HG03095 (cell line): ENCODE results near the gene KRTDAP.
"Not testable (repeated sequence)": the region's sequence is repeated elsewhere in the genome, so short reads cannot be mapped to it uniquely, and the experiment has no call there.

Experiments used
- ATAC-seq: cut with Tn5 transposase; IDR thresholded peaks from one replicate; pipeline ENCODE4 v1.9.1; 2021; ENCODE audit warnings: moderate library complexity; ENCODE audit not compliant: unreplicated experiment

Gene KRTDAP

DNA sequence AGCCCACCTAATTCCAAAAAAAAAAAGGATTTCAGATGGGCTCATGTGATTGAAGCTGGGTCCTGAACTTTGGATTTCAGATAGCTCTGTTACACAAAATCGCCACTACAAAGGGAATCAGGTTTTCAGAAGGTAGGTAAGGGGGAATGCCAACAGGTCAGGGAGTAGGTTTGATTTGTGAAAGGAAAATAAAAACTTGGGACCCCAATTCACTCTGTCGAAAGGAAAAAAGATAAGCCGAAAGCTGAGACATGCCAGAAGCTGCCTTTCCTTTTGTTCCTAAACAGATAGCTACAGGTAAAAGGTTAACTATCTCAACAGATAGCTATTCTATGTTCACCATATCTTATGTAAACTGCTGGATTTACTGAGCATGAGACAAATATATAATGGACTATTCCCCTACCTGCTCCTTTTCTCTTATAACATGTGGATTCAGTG is 4.0 kb downstream of the KRTDAP start:
- ATAC-seq, result no peak

DNA sequence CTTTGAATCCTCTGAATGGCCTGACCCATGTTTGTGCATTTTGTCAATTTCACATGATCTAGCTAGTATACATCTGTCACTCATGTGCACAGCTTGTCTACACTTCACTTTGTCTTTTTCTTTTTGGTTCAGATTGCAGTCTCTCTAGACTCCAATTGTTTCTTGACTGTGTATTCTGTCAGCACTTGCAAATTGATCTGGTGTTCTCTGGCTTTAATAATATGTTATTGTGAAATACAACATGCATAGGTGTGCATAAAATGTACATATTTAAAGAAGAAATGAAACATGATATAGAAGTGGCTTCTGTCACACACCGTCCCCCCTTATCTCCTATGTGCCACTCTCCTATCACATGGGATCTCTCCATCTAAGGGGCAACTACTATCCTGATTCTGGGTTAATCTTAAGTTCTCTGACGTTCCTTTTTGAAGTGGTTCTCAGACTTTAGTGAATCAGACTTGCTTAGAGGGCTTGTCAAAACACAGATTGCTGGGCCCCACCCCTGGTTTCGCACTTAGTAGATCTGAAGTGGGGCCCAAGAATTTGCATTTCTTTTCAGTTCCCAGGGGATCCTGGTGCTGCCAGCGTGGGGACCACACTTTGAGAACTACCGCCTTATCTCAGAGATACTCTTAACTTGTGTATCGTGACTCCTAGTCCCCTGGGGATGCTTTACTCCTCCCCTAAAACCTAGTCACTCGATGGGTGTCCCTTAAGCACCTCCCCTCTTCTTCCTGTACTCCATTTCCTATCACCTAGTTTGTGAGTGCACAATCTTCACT is 5.8 kb downstream of the KRTDAP start:
- peak; percentile 84 for ATAC-seq

DNA sequence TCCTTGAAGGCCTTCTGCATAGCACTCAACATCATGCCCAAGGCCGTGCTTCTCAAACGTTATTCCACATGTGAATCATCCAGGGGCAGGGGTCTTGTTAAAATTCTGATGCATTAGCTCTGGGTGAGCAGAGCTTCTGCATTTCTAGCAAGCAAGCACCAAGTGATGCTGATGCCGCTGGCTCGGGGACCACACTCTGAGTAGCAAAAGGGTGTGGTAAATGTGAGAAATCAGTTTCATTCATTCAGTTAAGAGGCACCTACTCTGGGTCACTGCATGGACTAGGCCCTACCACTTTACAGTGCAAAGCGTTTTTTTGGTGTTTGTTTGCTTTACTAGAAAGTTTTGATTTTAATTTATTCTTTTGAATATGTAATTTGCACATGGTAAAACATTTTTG is 7.2 kb downstream of the KRTDAP start:
- no peak for ATAC-seq

DNA sequence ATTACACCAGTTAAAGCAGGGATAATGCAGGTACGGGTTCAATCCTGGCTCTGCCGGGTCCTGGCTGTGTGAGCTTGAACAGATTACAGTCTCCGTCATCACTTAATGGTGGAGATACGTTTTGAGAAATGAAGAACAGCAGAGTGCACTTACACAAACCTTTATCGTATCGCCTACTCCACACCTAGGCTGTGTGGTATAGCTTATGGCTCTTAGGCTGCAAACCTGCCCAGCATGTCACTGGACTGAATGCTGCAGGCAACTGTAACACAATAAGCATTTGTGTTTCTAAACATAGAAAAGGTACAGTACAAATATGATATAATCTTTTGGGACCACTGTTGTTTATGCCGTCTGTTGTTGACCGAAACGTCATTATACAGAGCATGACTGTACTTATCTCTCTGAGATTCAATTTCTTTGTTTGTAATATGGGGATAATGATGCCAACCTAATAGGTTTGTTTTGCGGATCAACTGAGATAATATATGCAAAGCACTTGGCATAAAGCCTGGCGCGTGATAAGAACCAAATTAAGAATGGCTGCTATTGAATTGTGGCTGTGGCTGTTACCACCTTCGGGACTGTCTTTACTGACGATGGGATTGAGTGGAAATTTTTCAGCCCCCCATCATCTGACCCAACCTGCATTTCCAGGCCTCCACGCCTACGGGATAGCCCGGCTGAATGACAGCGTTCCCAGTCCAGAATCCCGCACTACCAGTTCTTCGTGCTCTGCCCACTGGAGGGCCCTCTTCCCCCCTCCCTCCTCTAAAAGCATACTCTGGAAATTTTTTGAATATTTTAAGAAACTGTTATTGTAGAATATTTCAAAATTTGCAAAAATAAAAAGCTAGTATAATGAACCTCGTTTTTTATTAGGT is 11.2 kb downstream of the KRTDAP start:
- ATAC-seq, result no peak

DNA sequence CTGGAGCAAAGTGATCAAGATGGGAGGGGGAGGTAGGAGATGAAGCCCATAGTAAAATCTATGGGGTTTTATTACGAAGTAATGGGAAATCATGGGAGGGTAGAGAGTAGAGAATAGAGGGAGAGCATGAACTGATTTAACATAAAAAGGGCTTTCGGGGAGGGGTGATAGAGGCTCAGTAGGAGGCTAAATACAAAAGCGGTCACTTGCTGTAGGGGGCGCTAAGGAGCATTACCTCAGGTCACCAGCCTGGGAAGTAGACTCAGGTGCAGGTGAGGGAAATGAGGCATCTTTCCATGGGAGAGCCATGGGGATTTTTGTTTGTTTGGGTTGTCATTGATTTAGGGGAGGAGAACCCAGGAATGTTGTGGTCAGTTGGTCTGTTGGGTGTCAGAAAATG is 14.1 kb downstream of the KRTDAP start:
- ATAC-seq, result no peak

DNA sequence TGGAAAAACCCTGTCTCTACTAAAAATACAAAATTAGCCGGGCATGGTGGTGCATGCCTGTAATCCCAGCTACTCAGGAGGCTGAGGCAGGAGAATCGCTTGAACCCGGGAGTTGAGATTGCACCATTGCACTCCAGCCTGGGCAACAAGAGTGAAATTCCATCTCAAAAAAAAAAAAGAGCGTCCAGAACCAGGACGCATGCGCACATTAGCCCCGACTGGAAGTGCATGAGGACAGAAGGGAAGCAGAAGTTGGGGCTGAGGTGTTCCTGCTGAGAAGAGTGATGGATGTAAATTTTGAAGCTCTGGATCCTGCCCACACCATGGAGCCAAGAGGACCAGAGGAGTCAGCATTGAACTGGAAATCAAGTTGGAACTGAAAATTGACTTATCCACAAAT is 15.7 kb downstream of the KRTDAP start:
- not testable (repeated sequence) for ATAC-seq

DNA sequence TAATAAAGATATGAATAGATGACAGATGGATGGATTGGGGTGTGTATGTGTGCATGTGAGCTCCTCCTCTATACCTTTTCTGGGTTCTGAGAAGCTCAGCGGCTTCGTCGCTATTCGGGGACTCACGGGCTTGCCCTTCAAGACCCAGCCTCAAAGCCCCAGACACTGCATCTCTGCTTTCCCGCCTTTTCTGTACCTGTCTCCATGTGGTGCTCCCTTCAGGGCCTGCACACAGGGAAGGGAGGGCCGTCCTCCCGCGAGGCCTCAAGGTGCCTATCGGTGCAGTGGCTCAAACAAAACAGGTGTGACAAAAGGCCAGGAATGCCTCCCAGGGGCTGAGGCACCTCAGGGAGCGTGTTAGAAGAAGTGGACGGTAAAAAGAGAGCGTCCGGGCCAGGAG is 16.2 kb downstream of the KRTDAP start:
- no peak for ATAC-seq

DNA sequence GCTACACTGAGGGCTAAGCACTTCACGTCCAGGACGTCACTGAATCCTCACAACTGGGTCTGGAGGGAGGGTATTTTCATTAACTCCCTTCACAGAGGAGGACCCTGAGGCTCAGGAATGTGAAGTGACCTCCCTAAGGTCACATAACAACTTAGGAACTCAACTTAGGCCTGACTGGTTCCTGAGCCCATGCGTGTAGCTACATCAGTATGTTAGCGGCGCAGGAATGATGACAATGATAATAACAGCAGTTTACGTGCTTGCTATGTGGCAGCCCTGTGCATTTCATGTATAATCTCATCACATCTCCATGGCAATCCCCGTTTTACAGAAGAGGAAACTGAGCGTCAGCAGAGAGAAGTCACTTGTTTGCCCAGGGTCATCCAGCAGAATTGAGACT is 18.3 kb downstream of the KRTDAP start:
- ATAC-seq, result no peak

DNA sequence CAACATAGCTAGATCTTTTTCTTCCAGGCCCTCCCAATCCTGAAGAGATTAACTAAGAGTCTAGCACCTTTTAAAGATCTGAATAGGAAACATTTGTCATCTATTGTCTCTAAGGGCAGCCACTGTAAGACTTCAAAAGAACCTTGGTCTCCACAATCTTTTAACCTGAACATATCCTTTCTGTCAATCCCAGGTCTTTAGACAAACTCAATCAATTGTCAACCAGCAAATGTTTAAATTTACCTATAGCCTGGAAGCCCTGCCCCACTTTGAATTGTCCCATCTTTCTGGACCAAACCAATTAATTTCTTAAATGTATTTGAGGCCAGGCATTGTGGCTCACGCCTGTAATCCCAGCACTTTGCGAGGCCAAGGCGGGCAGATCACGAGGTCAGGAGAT is 19.2 kb downstream of the KRTDAP start:
- ATAC-seq, result not testable (repeated sequence)

DNA sequence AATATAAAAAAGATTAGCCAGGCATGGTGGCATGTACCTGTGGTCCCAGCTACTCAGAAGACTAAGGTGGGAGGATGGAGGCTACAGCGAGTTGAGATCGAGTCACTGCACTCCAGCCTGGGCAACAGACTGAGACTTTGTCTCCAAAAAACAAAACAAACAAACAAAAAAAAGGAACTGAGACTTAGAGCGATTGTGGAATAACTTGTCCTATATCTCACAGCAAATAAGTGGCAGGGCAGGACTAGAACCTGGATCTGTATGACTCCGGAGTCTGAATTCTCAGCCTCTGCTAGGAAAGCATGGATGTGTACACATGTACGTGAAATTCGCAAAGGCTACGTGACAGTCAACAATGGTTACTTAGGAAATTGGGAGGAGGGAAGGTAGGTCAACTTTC is 20.1 kb downstream of the KRTDAP start:
- no peak for ATAC-seq

DNA sequence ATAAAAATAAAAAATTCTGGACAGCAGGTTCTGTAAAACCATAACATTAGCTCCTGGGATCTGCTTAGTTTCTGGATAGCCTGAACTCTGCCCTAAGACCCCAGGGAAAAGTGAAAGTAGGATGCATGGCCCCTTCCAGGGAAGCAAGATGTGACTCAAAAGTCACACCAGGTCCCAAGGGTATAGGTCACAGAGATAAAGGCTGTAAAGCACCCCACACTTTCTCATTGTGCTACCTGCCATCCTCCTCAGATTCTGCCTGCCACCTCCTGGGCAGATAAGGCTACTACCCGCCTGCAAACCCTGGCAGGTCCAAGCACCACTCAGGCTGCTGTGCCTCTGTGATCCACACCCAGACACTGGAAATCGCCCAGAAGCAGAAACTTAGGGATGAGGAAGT is 21.6 kb downstream of the KRTDAP start:
- no peak for ATAC-seq

DNA sequence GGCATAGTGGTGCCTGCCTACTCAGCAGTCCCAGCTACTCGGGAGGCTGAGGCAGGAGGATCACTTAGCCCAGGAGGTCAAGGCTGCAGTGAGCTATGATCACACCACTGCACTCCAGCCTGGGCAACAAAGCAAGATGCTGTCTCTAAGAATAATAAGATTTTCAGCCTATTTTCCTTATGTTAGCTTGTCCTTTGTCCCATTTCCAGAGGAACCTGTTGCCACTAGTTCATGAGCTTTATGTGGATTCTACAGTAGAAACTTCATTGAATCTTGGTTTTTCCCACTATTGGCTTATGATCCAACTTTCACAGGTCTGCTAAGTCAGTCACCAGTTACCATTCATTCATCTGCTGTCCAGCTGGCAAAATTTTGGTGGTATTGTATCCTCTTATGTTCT is 24.0 kb downstream of the KRTDAP start:
- ATAC-seq, result no peak

DNA sequence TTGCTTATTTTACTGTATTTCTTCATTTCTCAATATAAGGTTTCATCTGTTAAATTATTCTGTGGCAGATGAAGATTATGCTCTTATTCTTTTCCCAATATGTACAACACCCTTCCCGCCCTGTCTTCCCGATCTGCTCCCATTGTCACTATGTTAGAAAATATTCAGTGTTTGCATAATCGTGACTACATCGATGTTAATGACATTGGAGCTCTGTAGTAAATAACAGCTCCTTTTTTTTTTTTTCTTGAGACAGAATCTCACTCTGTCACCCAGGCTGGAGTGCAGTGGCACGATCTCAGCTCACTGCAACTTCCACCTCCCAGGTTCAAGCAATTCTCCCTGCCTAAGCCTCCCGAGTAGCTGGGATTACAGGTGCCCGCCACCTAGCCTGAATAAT is 27.3 kb downstream of the KRTDAP start:
- ATAC-seq, result not testable (repeated sequence)

DNA sequence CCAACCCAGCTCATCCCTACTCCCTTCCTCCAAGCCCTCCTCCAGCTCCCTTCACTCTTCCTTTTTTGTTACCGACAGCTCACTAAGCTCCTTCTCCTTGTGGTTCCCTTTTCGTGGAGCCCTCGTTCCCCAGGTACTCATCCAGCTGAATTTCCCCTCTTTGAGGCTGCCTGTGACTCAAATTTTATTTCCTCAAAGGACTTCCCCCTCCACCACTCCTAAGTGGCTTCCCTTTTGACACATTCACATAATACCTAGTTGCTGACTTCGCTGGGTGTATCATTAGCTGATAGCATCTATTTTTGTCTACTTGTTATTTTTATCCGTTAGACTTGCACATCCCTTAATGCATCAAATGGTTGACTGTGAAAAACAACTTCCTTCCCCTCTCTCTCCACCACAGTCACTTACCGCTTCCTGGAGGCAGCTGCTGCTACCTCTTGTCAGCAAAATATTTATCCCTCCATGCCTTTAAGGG is 27.7 kb downstream of the KRTDAP start:
- no peak for ATAC-seq

DNA sequence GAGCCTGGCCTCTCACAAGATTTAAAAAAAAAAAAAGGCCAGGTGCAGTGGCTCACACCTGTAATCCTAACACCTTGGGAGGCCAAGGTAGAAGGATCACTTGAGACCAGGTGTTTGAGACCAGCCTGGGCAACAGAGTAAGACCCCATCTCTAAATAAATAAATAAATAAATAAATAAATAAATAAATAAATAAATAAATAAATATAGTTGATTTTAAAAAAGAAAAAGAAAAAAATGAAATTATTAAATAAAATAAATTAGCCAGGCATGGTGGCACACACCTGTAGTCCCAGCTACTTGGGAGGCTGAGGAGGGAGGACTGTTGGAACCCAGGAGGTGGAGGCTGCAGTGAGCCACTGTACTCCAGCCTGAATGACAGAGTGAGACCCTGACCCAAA is 28.5 kb downstream of the KRTDAP start:
- not testable (repeated sequence) for ATAC-seq

DNA sequence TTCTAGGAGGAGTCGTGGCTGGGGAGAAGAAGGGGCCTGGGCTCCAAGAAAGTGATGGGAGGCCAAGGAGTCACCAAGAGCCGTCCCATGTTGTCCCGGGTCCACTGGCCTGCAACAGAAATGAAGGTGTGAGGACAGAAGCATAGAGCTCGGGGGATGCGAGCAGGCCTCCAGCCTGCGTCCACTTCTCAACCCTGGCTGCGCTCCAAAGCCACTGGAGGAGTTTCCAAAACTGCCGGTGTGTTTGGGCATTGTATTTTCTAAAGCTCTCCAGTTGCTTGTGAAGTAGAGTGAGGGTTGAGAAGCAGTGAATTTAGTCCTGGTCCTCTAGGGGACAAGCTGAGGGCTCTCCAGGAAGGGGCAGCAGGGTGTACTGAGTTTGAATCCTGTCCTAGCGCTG is 29.2 kb downstream of the KRTDAP start:
- ATAC-seq, result no peak

DNA sequence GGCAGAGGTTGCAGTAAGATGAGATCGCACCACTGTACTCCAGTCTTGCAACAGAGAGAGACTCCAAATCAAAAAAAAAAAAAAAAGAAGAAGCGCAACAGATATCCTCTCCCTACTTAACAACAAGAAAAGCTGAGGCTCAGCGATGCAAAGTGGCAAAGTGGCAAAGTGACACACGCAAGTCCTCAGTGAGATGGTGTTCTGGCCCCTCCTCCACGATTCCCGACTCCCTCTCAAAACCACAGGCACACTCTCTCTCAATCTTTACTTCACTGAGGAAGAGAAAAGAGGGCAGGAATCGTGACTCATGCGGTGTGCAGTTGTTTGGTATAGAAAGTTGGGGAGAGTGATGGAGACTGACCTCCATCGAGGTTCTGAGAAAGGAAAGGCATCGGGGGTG is 29.7 kb downstream of the KRTDAP start:
- no peak for ATAC-seq

DNA sequence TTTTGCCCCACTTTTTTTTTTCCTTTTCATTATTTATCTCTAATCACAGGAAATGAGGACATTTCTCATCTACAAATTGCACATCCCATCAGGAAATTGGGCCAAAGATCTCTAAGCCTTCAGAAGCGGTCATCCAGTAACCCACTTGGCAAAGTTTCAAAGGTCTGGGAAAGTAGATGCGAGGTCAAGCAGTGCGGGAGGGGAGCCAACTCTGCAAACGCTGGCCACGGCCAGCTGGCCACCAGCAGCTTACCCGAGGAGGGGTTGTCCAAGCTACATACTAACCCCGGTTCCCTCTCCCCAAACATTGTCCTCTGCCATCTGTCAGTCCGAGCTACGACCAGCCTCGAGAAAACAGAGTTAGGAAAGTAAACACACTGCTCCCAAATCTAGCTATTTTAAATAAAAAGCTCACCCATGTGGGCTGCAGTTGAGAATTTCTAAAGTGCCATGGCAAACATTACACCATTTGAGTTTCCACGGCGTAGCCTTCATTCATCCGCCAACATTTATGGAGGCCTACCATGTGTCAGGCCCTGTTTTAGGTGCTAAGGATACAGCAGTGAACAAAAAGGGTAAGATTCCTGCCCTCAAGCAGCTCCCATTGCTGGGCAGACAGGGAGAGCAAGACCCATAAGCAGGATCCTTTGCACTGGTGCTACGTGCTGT is 30.7 kb downstream of the KRTDAP start:
- no peak for ATAC-seq

DNA sequence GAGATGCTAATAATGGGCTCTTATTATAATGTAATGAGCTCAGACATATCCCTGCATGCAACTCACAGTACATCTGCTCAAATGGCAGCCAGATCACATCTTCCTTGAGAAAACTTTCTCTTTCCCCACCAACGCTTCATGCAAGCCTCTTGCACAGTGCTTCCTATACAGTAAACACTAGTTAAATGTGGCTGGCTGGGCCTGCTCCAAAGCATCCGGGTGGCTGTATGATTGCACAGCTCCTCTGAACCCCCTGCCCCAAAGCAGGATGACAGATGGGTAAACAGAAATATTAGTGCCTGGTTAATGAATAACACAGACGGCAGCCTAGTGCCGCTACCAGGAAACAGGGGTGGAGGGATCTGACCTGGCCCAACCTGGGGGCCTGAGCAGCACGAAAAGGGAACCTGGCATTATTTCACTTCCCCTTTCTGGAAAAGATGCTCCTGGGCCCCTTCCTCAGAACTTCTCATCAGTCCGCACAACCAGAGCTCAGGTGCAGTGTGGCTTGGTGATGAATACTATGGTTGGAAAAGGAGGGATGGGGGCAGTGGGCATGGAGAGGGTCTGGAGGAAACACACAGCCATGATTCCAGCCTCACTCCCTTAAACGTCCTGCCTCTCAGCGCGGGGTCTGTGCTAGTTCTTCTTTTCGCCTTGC is 31.4 kb downstream of the KRTDAP start:
- ATAC-seq, result no peak

DNA sequence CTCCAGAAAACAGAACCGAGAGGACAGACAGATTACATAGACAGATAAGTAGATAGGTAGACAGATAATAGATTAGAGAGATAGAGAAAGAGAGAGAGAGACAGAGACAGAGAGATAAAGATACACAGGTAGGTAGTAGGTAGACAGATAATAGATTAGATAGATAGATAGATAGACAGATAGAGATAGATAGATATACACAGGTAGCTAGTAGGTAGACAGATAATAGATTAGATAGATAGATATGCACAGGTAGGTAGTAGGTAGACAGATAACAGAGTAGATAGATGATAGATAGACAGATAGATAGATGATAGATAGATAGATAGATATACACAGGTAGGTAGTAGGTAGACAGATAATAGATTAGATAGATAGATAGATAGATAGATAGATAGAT is 32.1 kb downstream of the KRTDAP start:
- ATAC-seq, result no peak

DNA sequence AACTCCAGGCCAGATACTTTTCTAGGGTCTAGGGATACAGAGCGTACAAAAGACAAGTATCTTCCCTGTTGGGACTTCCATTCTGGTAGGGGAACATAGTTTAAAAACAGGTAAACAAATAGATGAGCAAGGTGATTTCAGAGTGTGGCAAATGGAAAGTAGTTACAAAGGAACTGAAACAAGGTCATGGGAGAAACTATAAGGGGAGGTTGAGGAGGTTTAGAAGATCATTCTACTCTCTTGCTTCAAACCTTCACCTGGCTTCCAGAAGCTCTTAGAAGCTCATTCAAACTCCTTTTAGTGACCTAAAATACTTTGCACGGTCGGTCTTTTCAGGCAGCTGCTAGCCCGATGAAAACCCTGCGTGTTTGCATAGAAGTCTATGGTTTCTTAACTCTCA is 33.1 kb downstream of the KRTDAP start:
- no peak for ATAC-seq
